K562 (cell line): ENCODE data around the gene TMEM38B. TPM values are rescaled to one million over a fixed set of nuclear protein-coding genes. Genes with fewer than 3 reads are reported as not detected.
A peak's percentile ranks its signal among the peaks of the same experiment; 100 is the strongest.

Source experiments
- ARID4B ChIP-seq: sonication (generic); formaldehyde crosslinking; IDR thresholded peaks from 2 replicates; pipeline ENCODE4 v1.8.0; 2022; ENCODE audit warnings: mild to moderate bottlenecking, missing genetic modification reagents
- CREB5 ChIP-seq: fragments of 250-450 bp; sonication (Bioruptor Pico); IDR thresholded peaks from 2 replicates; pipeline ENCODE4 v1.5.0; 2020; ENCODE audit warnings: mild to moderate bottlenecking
- GMEB1 ChIP-seq: fragments of 250-450 bp; sonication (Bioruptor Pico); IDR thresholded peaks from 2 replicates; pipeline ENCODE4 v1.4.0; 2020; ENCODE audit warnings: mild to moderate bottlenecking
- NELFE ChIP-seq: IDR thresholded peaks from 2 replicates; pipeline ENCODE4 v1.6.1; 2011; ENCODE audit warnings: mild to moderate bottlenecking; ENCODE audit not compliant: insufficient read depth, insufficient read length
- NFE2L1 ChIP-seq: fragments of 450-650 bp; IDR thresholded peaks from 2 replicates; pipeline ENCODE4 v1.6.1; 2016; ENCODE audit warnings: missing genetic modification characterization, low read depth, mild to moderate bottlenecking, missing compliant biosample characterization, moderate library complexity, borderline replicate concordance
- PHF8 ChIP-seq: fragments of 200-600 bp; sonication (generic); IDR thresholded peaks from 2 replicates; pipeline ENCODE4 v1.6.1; 2012; ENCODE audit warnings: mixed run types, mild to moderate bottlenecking, inconsistent platforms, low read length, moderate library complexity, borderline replicate concordance
- SMAD2 ChIP-seq: fragments of 150-350 bp; IDR thresholded peaks from 2 replicates; pipeline ENCODE4 v1.6.1; 2014; ENCODE audit warnings: low read depth, mild to moderate bottlenecking, low read length
- SMARCC2 ChIP-seq: fragments of 450-650 bp; IDR thresholded peaks from 2 replicates; pipeline ENCODE4 v1.6.1; 2017; ENCODE audit warnings: antibody characterized with exemption, moderate library complexity, mild to moderate bottlenecking, low read depth
- TFE3 ChIP-seq: fragments of 450-650 bp; formaldehyde crosslinking; IDR thresholded peaks from 2 replicates; pipeline ENCODE4 v1.4.0; 2020; ENCODE audit warnings: mild to moderate bottlenecking, mixed read lengths
- ZBTB7A ChIP-seq: IDR thresholded peaks from 2 replicates; pipeline ENCODE4 v1.6.1; 2011; ENCODE audit warnings: low read depth, mild to moderate bottlenecking, low read length, moderate library complexity, borderline replicate concordance; ENCODE audit not compliant: control insufficient read depth
- ZNF197 ChIP-seq: fragments of 200-800 bp; sonication (Bioruptor generic); IDR thresholded peaks from 2 replicates; pipeline ENCODE4 v1.6.1; 2016; ENCODE audit warnings: low read depth, missing genetic modification characterization, missing compliant biosample characterization
- ZNF41 ChIP-seq: fragments of 250-450 bp; sonication (Bioruptor Pico); conservative IDR thresholded peaks from 2 replicates; pipeline ENCODE4 v1.4.0; 2020; ENCODE audit warnings: mild to moderate bottlenecking
- polyA plus RNA-seq, 8 experiments: library from polyadenylated mRNA; depleted of rRNA in 4 of 8; stranded (reverse) in 5 of 8; unstranded in 3 of 8; fragments of >200 nt; fragmentation: Nextera tagmentation in 2 of 8; fragmentation: Illumina TruSeq in 1 of 8; extraction: Ambion mirVana in 2 of 8; extraction: Trizol in 1 of 8; gene quantifications; 2 replicates each; pipeline versions ENCODE4 v1.2.1 to v1.2.3, GENCODE V29; 2011 to 2014; ENCODE audit warnings: inconsistent platforms in 1 of 8, missing spikeins in 1 of 8
- total RNA-seq, 7 experiments: library from RNA; depleted of rRNA in 6 of 7; stranded (reverse); fragments of >200 nt in 6 of 7; fragmentation: Illumina TruSeq in 2 of 7; extraction: Trizol in 2 of 7; gene quantifications; 2 replicates each; pipeline versions ENCODE4 v1.2.1 to v1.2.3, GENCODE V29; 2011 to 2021; ENCODE audit warnings: low replicate concordance in 1 of 7
- TF ChIP-seq, protein P1 (sequence below): sonication (generic); formaldehyde crosslinking; IDR thresholded peaks from 2 replicates; pipeline ENCODE4 v1.8.0; 2023; ENCODE audit warnings: mild to moderate bottlenecking, missing genetic modification reagents

Gene TMEM38B
- total and polyA plus RNA-seq, 9 of the 15 experiments (the other 6 are each of a cell fraction or from before 2014, with no cell fraction given), result 26.0 to 57.5 (median 38.5) TPM

DNA sequence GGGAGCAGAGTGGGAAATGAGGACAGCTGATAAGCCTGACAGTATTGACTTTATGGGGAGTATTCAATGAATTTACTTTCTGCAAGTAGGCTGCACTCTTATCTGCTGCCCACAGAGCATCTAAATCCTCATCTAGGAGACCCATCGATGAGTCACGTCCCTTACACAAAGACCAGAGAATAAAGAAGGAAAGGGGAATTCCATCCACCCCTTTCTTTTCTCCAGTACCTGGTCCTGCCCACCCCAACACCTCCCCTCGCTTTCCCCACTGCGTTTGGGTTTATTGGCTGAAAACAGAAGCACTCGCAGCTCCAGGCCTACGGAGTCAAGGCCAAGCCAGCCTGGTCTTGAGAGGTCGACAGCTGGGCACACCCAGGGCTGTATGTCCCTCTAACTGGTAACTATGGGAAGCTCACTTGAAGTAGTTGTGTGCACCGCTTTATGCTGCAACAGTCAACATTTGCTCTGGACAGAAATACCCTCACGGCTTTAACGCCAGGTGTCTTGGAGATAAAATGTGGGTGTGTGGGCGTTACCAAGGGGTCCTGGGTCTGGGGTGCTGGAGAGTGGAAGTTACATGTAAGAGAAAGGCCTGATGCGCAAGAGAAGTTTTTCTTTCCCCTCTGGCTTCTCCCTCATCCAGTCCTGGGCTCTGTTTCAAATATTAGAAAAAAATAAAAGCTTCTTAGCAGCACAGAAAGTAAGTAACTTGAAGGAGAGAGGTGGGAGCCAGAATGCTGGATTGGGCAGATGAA, 46.6 kb upstream of the TMEM38B start (continued):
- TF ChIP-seq TFE3 (CRISPR knock-in tag), result no peak
- no peak for TF ChIP-seq NELFE
- no peak for TF ChIP-seq CREB5 (CRISPR knock-in tag)
- TF ChIP-seq ZNF41 (CRISPR knock-in tag), result no peak; the same call in 1 of the 2 replicates
- TF ChIP-seq PHF8, result no peak; the same call in 1 of the 2 replicates
- TF ChIP-seq NFE2L1 (tag), result no peak
- TF ChIP-seq ARID4B (CRISPR knock-in tag), result no peak
- TF ChIP-seq ZBTB7A, result peak; percentile 80
- TF ChIP-seq, protein P1, sequence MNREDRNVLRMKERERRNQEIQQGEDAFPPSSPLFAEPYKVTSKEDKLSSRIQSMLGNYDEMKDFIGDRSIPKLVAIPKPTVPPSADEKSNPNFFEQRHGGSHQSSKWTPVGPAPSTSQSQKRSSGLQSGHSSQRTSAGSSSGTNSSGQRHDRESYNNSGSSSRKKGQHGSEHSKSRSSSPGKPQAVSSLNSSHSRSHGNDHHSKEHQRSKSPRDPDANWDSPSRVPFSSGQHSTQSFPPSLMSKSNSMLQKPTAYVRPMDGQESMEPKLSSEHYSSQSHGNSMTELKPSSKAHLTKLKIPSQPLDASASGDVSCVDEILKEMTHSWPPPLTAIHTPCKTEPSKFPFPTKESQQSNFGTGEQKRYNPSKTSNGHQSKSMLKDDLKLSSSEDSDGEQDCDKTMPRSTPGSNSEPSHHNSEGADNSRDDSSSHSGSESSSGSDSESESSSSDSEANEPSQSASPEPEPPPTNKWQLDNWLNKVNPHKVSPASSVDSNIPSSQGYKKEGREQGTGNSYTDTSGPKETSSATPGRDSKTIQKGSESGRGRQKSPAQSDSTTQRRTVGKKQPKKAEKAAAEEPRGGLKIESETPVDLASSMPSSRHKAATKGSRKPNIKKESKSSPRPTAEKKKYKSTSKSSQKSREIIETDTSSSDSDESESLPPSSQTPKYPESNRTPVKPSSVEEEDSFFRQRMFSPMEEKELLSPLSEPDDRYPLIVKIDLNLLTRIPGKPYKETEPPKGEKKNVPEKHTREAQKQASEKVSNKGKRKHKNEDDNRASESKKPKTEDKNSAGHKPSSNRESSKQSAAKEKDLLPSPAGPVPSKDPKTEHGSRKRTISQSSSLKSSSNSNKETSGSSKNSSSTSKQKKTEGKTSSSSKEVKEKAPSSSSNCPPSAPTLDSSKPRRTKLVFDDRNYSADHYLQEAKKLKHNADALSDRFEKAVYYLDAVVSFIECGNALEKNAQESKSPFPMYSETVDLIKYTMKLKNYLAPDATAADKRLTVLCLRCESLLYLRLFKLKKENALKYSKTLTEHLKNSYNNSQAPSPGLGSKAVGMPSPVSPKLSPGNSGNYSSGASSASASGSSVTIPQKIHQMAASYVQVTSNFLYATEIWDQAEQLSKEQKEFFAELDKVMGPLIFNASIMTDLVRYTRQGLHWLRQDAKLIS (CRISPR knock-in tag), result no peak
- TF ChIP-seq ZNF197 (CRISPR knock-in tag), result no peak
- no peak for TF ChIP-seq GMEB1
- TF ChIP-seq SMARCC2, result peak; percentile 100
- no peak for TF ChIP-seq SMAD2
